ENCODE data around the gene STPG2. TPM values are rescaled to one million over a fixed set of nuclear protein-coding genes. Genes with fewer than 3 reads are reported as not detected.

The STPG2 gene
- total RNA-seq, 4 donors from 2014 or later = 1.5 to 2.8 (median 2.1) TPM

DNA sequence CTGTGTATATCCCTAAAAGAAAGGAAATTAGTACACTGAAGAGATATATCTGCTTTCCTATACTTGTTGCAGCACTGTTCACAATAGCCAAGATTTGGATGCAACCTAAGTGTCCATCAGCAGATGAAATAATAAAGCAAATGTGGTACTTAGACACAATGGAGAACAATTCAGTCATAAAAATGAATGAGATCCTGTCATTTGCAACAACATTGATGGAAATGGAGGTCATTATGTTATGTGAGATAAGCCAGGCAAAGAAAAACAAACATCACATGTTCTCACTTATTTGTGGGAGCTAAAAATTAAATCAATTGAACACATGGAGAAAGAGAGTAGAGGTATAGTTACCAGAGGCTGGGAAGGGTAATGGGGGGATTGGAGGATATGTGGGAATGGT, 611.9 kb downstream of the STPG2 start:
- no peak overlapping the region for H3K4me3 ChIP-seq (replicated peaks in 1 of 3)
- H3K27ac ChIP-seq = no peak overlapping the region
- intact Hi-C loops (cut with DNase I) = no loop called here
- TF ChIP-seq, protein P1, sequence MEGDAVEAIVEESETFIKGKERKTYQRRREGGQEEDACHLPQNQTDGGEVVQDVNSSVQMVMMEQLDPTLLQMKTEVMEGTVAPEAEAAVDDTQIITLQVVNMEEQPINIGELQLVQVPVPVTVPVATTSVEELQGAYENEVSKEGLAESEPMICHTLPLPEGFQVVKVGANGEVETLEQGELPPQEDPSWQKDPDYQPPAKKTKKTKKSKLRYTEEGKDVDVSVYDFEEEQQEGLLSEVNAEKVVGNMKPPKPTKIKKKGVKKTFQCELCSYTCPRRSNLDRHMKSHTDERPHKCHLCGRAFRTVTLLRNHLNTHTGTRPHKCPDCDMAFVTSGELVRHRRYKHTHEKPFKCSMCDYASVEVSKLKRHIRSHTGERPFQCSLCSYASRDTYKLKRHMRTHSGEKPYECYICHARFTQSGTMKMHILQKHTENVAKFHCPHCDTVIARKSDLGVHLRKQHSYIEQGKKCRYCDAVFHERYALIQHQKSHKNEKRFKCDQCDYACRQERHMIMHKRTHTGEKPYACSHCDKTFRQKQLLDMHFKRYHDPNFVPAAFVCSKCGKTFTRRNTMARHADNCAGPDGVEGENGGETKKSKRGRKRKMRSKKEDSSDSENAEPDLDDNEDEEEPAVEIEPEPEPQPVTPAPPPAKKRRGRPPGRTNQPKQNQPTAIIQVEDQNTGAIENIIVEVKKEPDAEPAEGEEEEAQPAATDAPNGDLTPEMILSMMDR (IDR thresholded peaks at IDR 0.05) = no peak
- no peak for TF ChIP-seq POLR2A (IDR thresholded peaks at IDR 0.05)
- H3K36me3 ChIP-seq = no peaks in the 10 kb centered on the region
- no peak for DNase-seq
- H3K27me3 ChIP-seq = no peaks in the 10 kb centered on the region
- no peaks in the 10 kb centered on the region for H3K4me1 ChIP-seq
- H3K9me3 ChIP-seq = no peaks in the 10 kb centered on the region

DNA sequence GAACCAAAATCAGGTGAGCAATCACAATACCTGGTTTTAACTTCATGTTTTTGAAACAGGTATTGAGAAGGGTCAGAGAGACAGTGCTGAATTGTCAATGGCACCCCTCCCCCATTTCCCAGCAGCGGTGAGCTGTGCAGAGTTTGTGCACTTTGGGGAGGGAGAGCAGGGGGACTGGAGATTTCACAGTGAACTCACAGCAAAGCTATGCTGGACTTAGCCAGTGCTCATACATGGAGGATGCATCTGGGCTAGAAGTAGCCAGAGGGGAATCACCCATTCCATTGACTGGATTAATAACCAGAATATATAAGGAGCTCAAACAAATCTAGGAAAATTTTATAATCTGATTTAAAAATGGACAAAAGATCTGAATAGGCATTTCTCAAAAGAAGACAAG, 612.6 kb downstream of the STPG2 start:
- Histone ChIP-seq H3K4me3 (replicated peaks in 1 of 3) (no peak overlapping the region), H3K27ac (no peak overlapping the region), H3K9me3 (no peaks in the 10 kb centered on the region), H3K4me1 (no peaks in the 10 kb centered on the region), H3K36me3 (no peaks in the 10 kb centered on the region), H3K27me3 (no peaks in the 10 kb centered on the region)
- DNase-seq = no peak
- TF ChIP-seq, protein P1 (IDR thresholded peaks at IDR 0.05) = no peak
- TF ChIP-seq POLR2A (IDR thresholded peaks at IDR 0.05) = no peak
- 40 to 44% methylated on average over 1 of the region's 1 CpG for WGBS, 2 donors
- intact Hi-C loops (cut with DNase I) = no loop called here

GRCh38 chr4:97525236-97525635, 618.0 kb downstream of the STPG2 start:
- DNase-seq = no peak
- no peaks in the 10 kb centered on the region for H3K36me3 ChIP-seq
- no peak overlapping the region for H3K27ac ChIP-seq
- H3K4me1 ChIP-seq = no peaks in the 10 kb centered on the region
- TF ChIP-seq, protein P1 (IDR thresholded peaks at IDR 0.05) = no peak
- no peak for TF ChIP-seq POLR2A (IDR thresholded peaks at IDR 0.05)
- no peaks in the 10 kb centered on the region for H3K27me3 ChIP-seq
- no peak overlapping the region for H3K4me3 ChIP-seq (replicated peaks in 1 of 3)
- intact Hi-C loops (cut with DNase I) = no loop called here
- no peaks in the 10 kb centered on the region for H3K9me3 ChIP-seq
- WGBS, 2 donors = 79 to 86% methylated on average over 3 of the region's 3 CpGs

DNA sequence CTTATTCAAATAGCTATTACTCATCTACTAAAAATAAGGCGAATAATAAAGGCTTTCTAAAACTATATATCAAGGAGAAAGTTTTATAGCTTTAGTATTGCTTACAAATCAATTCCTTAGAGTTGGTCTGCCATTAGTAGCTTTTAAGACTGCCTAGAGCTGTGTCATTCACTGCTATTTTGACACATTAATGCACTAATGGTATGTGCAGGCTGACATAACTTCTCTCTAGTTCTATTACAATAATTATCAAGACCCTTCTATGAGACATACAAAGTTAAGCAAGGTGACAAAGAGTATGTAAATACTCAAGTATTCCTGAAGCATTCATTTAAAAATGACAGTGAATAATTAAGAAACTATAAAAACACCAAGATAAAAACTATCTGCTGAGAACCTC, 625.3 kb downstream of the STPG2 start:
- no peaks in the 10 kb centered on the region for H3K4me1 ChIP-seq
- H3K4me3 ChIP-seq (replicated peaks in 1 of 3) = no peak overlapping the region
- no peaks in the 10 kb centered on the region for H3K27me3 ChIP-seq
- H3K9me3 ChIP-seq = no peaks in the 10 kb centered on the region
- TF ChIP-seq, protein P1 (IDR thresholded peaks at IDR 0.05) = no peak
- TF ChIP-seq POLR2A (IDR thresholded peaks at IDR 0.05) = no peak
- no peak overlapping the region for H3K27ac ChIP-seq
- intact Hi-C loops (cut with DNase I) = no loop called here
- H3K36me3 ChIP-seq = no peaks in the 10 kb centered on the region
- 95 to 98% methylated on average over 1 of the region's 1 CpG for WGBS, 2 donors
- no peak for DNase-seq

DNA sequence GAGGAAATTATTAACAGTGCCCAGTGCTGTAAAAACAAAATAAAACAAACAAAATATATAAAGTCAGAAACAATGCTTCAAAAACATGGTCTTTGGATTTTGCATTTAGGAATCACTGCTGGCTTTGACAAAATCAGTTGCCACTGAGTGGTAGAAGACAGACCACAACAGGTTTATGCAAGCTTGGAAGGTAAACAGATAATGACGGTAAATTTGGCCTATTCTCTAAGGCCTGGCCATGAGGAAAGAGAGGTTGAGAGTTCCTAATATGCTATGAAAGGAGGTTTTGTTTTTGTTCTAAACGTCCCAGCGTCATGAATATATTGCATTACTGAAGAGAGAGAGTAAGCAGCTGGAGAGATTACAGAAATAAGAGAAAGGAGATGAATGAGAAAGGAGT, 629.4 kb downstream of the STPG2 start:
- H3K4me3 ChIP-seq (replicated peaks in 1 of 3) = no peak overlapping the region
- TF ChIP-seq, protein P1 (IDR thresholded peaks at IDR 0.05) = no peak
- no peak for TF ChIP-seq POLR2A (IDR thresholded peaks at IDR 0.05)
- intact Hi-C loops (cut with DNase I) = no loop called here
- DNase-seq = no peak
- WGBS, 2 donors = 79 to 80% methylated on average over 3 of the region's 3 CpGs
- no peaks in the 10 kb centered on the region for H3K27me3 ChIP-seq
- H3K27ac ChIP-seq = no peak overlapping the region
- H3K36me3 ChIP-seq = no peaks in the 10 kb centered on the region
- no peaks in the 10 kb centered on the region for H3K4me1 ChIP-seq
- H3K9me3 ChIP-seq = no peaks in the 10 kb centered on the region

Other genes starting within 250 kb of the STPG2 start
- 10 to 100 TPM; 36.2 to 40.9 (median 37.9) TPM for gene RAP1GDS1, start 117.9 kb upstream of the STPG2 start, total RNA-seq